ENCODE data around the gene PHF19.

Gene PHF19

DNA sequence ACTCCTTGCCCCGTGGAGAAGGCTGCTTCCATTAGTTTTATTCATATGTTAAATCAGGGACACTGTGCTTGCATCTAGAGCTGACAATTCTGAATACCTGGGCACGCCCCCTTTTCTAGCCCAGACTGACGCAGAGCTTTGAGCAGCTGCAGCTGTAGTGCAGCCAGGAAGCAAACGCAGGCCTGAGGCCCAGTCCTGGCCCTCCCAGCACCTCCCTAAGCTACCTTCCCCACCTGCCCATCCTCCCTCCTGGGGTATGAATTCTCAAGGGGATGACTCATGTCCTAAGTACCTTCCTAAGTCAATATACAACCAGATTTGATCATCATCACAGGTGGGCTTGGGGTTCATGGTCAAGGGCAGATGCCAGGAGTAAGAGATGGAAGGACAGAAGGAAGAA lies 3.5 kb downstream of the PHF19 start:
- no peak overlapping the region for H3K4me3 ChIP-seq (ENCODE audit: low read length in 2 of 2)
- H3K36me3 ChIP-seq (ENCODE audit: control insufficient read depth in 2 of 2, insufficient read depth in 2 of 2, low read length in 2 of 2) = peaks cover 0 to 8% of the 10 kb centered on the region in 2 donors
- H3K27me3 ChIP-seq (ENCODE audit: control insufficient read depth in 2 of 2, insufficient read depth in 2 of 2, low read length in 2 of 2) = no peaks in the 10 kb centered on the region
- no peaks in the 10 kb centered on the region for H3K9me3 ChIP-seq (ENCODE audit: control insufficient read depth in 2 of 2, low read length in 2 of 2)
- no peak overlapping the region for H3K9ac ChIP-seq (ENCODE audit: low read depth in 1 of 2, low read length in 2 of 2)
- H3K4me1 ChIP-seq (ENCODE audit: control insufficient read depth in 2 of 2, insufficient read depth in 2 of 2, low read length in 2 of 2) = peaks cover 20 to 25% of the 10 kb centered on the region in 2 donors
- H3K27ac ChIP-seq (ENCODE audit: low read depth in 2 of 2, low read length in 2 of 2) = no peak overlapping the region

DNA sequence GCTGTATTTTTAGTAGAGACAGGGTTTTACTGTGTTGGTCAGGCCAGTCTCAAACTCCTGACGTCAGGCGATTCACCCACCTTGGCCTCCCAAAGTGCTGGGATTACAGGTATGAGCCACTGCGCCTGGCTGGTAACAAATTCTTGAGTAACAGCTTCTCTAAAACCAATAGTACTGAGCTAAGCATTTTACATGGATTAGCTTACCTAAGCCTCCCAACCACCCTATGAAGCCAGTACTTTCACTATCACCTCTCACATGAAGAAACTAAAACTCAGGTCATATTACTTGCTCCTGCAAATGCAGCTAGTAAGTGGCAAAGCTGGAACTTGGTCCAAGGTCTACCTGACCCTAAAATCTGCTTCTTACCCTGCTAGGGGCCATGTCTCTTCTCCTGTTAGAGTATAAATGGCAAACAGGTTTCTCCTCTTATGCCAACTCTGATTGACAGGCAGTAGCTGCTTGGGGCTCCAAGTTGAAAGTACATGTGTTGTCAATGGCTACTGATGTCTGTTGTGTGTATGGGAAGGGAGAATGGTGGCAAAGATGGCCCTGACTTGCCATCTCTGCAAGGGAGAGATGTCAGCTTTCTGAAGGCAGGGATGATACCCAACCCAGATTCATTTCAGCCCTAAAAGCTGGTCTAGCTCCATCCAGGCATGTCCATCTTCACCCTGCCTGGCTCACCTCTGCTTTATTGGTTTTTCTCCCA lies 4.0 kb downstream of the PHF19 start:
- Histone ChIP-seq H3K27ac (ENCODE audit: low read depth in 2 of 2, low read length in 2 of 2) (no peak overlapping the region), H3K4me1 (ENCODE audit: control insufficient read depth in 2 of 2, insufficient read depth in 2 of 2, low read length in 2 of 2) (peaks cover 18 to 24% of the 10 kb centered on the region in 2 donors)

DNA sequence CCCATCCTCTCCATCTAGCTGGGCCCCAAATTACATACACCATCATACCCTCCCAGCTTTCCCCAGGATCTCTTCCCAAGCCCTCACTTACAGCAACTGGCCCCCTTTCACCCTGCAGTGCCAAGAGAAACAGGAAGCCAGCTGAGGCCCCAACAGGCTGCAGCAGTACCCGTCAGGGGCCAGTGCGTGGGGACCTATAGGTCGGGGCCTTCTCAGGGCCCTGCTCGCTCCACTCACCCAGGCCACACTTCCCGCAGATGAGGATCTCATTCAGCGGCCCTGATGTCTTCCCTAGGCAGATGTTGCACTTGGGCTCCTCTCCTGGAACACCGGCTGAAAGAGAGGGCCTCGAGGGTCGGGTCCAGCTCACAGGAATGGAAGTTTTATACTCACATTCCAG lies 6.8 kb downstream of the PHF19 start:
- Histone ChIP-seq H3K4me3 (ENCODE audit: low read length in 2 of 2) (no peak overlapping the region), H3K4me1 (ENCODE audit: control insufficient read depth in 2 of 2, insufficient read depth in 2 of 2, low read length in 2 of 2) (peaks cover 4 to 14% of the 10 kb centered on the region in 2 donors), H3K27ac (ENCODE audit: low read depth in 2 of 2, low read length in 2 of 2) (no peak overlapping the region), H3K36me3 (ENCODE audit: control insufficient read depth in 2 of 2, insufficient read depth in 2 of 2, low read length in 2 of 2) (peaks cover 14 to 20% of the 10 kb centered on the region in 2 donors), H3K9ac (ENCODE audit: low read depth in 1 of 2, low read length in 2 of 2) (no peak overlapping the region), H3K9me3 (ENCODE audit: control insufficient read depth in 2 of 2, low read length in 2 of 2) (no peaks in the 10 kb centered on the region), H3K27me3 (ENCODE audit: control insufficient read depth in 2 of 2, insufficient read depth in 2 of 2, low read length in 2 of 2) (no peaks in the 10 kb centered on the region)

More for the DNA sequence above, 4.0 kb downstream of the PHF19 start:
- H3K4me3 ChIP-seq (ENCODE audit: low read length in 2 of 2) = no peak overlapping the region
- no peaks in the 10 kb centered on the region for H3K9me3 ChIP-seq (ENCODE audit: control insufficient read depth in 2 of 2, low read length in 2 of 2)
- H3K36me3 ChIP-seq (ENCODE audit: control insufficient read depth in 2 of 2, insufficient read depth in 2 of 2, low read length in 2 of 2) = peaks cover 0 to 8% of the 10 kb centered on the region in 2 donors
- no peaks in the 10 kb centered on the region for H3K27me3 ChIP-seq (ENCODE audit: control insufficient read depth in 2 of 2, insufficient read depth in 2 of 2, low read length in 2 of 2)
- H3K9ac ChIP-seq (ENCODE audit: low read depth in 1 of 2, low read length in 2 of 2) = no peak overlapping the region

DNA sequence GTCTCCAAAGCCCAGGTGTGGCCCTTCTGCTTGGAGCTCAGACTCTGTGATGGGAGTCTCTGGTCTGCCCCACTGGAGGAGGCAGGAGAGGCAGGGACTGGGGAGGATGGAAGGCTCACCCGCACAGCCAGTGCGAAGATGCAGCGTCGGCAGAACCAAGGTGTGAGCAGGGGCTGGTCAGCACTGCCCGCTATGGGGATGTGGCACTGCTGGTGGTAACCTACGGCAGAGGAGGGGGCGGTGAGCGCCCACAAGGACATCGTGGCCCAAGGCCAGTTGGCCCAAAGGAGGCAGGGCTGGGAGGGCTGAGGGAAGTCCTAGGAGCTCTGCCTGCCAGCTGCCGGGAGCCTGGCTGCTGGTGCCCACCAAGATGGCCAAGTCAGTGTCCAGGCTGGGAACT lies 7.3 kb downstream of the PHF19 start:
- Histone ChIP-seq H3K9me3 (ENCODE audit: control insufficient read depth in 2 of 2, low read length in 2 of 2) (no peaks in the 10 kb centered on the region), H3K4me3 (ENCODE audit: low read length in 2 of 2) (no peak overlapping the region), H3K27ac (ENCODE audit: low read depth in 2 of 2, low read length in 2 of 2) (no peak overlapping the region), H3K4me1 (ENCODE audit: control insufficient read depth in 2 of 2, insufficient read depth in 2 of 2, low read length in 2 of 2) (peaks cover 4 to 10% of the 10 kb centered on the region in 2 donors), H3K36me3 (ENCODE audit: control insufficient read depth in 2 of 2, insufficient read depth in 2 of 2, low read length in 2 of 2) (peaks cover 14 to 20% of the 10 kb centered on the region in 2 donors), H3K9ac (ENCODE audit: low read depth in 1 of 2, low read length in 2 of 2) (no peak overlapping the region), H3K27me3 (ENCODE audit: control insufficient read depth in 2 of 2, insufficient read depth in 2 of 2, low read length in 2 of 2) (no peaks in the 10 kb centered on the region)

DNA sequence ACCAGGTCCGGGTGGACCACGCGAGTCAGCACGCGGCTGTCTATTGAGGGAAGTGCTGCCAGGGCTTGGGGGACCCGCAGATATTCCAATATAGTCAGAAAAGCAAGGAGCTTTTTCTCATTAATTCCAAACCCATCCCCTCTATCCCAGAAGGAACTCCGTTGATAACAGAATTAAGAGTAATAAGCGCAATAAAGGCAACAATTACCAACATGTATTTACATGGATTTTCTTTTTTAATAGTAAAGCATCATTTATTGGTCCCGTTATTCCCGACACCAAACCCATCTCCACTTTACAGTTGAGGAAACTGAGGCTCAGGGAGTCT lies 7.7 kb downstream of the PHF19 start:
- no peaks in the 10 kb centered on the region for H3K27me3 ChIP-seq (ENCODE audit: control insufficient read depth in 2 of 2, insufficient read depth in 2 of 2, low read length in 2 of 2)
- H3K4me3 ChIP-seq (ENCODE audit: low read length in 2 of 2) = peak overlapping the region; percentile 75 to 81
- H3K9ac ChIP-seq (ENCODE audit: low read depth in 1 of 2, low read length in 2 of 2) = peak overlapping the region; percentile 77 to 85
- peaks cover 4 to 8% of the 10 kb centered on the region in 2 donors for H3K4me1 ChIP-seq (ENCODE audit: control insufficient read depth in 2 of 2, insufficient read depth in 2 of 2, low read length in 2 of 2)
- peak overlapping the region; percentile 86 to 92 for H3K27ac ChIP-seq (ENCODE audit: low read depth in 2 of 2, low read length in 2 of 2)
- no peaks in the 10 kb centered on the region for H3K9me3 ChIP-seq (ENCODE audit: control insufficient read depth in 2 of 2, low read length in 2 of 2)
- H3K36me3 ChIP-seq (ENCODE audit: control insufficient read depth in 2 of 2, insufficient read depth in 2 of 2, low read length in 2 of 2) = peaks cover 14 to 20% of the 10 kb centered on the region in 2 donors

DNA sequence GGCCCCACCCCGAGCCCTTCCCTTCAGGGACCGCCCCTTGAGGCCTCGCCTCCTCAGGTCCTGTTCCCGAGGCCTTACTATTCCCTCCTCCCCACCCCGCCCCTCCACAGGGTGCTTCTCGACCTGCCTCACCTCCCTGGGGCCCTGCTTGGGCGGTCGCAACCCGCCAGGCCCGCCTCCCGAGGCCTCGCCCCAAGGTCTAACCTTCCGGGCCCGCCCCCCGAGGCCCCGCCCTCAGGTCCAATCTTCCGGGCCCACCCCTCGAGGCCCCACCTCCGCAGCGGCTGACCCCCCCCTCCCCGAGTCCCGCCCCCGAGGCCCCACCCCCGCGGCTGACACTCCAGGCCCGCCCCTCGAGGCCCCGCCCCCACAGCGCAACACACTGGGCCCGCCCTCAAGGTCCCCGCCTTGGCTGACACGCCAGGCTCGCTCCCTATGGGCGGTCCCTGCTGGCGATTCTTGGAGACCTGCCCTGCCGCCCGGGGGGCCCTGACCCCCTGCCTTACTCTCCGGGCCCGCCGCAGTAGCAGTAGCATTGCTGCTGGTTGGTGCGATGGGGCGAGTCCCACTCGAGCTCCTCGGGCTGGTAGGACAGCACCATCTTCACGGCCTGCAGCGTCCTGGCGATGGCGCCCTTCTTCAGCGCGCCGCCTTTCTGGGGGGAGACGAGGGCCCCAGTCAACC lies 8.2 kb downstream of the PHF19 start:
- Histone ChIP-seq H3K27ac (ENCODE audit: low read depth in 2 of 2, low read length in 2 of 2) (peak overlapping the region; percentile 86 to 92), H3K4me1 (ENCODE audit: control insufficient read depth in 2 of 2, insufficient read depth in 2 of 2, low read length in 2 of 2) (peaks cover 4 to 8% of the 10 kb centered on the region in 2 donors), H3K27me3 (ENCODE audit: control insufficient read depth in 2 of 2, insufficient read depth in 2 of 2, low read length in 2 of 2) (no peaks in the 10 kb centered on the region), H3K4me3 (ENCODE audit: low read length in 2 of 2) (peak overlapping the region; percentile 75 to 81), H3K36me3 (ENCODE audit: control insufficient read depth in 2 of 2, insufficient read depth in 2 of 2, low read length in 2 of 2) (peaks cover 14 to 20% of the 10 kb centered on the region in 2 donors), H3K9me3 (ENCODE audit: control insufficient read depth in 2 of 2, low read length in 2 of 2) (no peaks in the 10 kb centered on the region), H3K9ac (ENCODE audit: low read depth in 1 of 2, low read length in 2 of 2) (peak overlapping the region; percentile 77 to 85)

DNA sequence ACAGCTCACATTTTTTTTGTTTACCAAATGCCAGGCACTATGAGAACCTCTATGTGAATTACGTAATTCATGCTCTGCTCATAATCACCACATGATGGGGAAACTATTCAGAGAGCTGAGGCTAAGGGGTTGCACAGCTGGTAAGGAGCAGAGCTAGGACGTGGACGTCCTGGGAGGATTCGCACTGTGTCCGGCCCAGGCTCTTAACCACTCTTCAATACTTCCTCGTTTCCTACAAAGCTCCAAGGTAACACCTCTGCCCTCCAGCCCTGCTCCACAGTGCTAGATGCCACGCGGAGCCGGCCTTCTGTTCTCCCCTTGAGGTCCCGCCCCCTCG lies 8.7 kb downstream of the PHF19 start:
- peak overlapping the region; percentile 35 to 69 for H3K9ac ChIP-seq (ENCODE audit: low read depth in 1 of 2, low read length in 2 of 2)
- peaks cover 4 to 8% of the 10 kb centered on the region in 2 donors for H3K4me1 ChIP-seq (ENCODE audit: control insufficient read depth in 2 of 2, insufficient read depth in 2 of 2, low read length in 2 of 2)
- H3K27ac ChIP-seq (ENCODE audit: low read depth in 2 of 2, low read length in 2 of 2) = peak overlapping the region; percentile 73 to 85
- peaks cover 14 to 20% of the 10 kb centered on the region in 2 donors for H3K36me3 ChIP-seq (ENCODE audit: control insufficient read depth in 2 of 2, insufficient read depth in 2 of 2, low read length in 2 of 2)
- H3K4me3 ChIP-seq (ENCODE audit: low read length in 2 of 2) = peak overlapping the region; percentile 65 to 71
- no peaks in the 10 kb centered on the region for H3K27me3 ChIP-seq (ENCODE audit: control insufficient read depth in 2 of 2, insufficient read depth in 2 of 2, low read length in 2 of 2)
- no peaks in the 10 kb centered on the region for H3K9me3 ChIP-seq (ENCODE audit: control insufficient read depth in 2 of 2, low read length in 2 of 2)

DNA sequence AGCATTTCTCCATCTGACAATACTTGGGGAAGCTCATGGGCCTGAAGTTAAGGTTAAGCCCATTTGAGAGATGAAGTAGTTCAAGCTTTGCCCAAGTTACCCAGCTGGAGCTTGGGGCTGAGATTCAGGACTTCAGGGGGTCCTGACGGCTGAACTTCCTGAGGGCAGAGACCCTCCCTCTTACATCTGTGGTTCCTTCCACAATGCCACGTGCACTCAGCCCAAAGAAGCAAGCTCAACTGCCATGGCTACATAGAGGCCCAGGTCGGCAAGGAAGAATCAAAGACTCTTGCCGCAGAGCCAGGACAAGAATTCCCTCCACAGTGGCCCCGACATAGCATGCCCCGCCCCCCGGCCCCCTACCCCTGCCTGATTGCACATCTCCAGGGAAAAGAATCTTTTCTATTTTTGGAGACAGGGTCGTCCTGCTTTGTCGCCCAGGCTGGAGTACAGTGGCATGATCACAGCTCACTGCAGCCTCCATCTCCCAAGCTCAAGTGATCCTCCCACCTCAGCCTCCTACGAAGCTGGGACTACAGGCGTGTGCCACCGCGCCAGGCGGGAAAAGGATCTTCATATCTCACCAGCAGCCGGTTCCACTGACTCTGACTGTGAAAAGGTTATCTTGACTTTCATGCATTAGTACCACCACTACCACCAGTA lies 9.2 kb downstream of the PHF19 start:
- Histone ChIP-seq H3K27me3 (ENCODE audit: control insufficient read depth in 2 of 2, insufficient read depth in 2 of 2, low read length in 2 of 2) (no peaks in the 10 kb centered on the region), H3K9me3 (ENCODE audit: control insufficient read depth in 2 of 2, low read length in 2 of 2) (no peaks in the 10 kb centered on the region), H3K4me3 (ENCODE audit: low read length in 2 of 2) (peak overlapping the region; percentile 65 to 71), H3K9ac (ENCODE audit: low read depth in 1 of 2, low read length in 2 of 2) (peak overlapping the region; percentile 35 to 69), H3K36me3 (ENCODE audit: control insufficient read depth in 2 of 2, insufficient read depth in 2 of 2, low read length in 2 of 2) (peaks cover 14 to 17% of the 10 kb centered on the region in 2 donors), H3K27ac (ENCODE audit: low read depth in 2 of 2, low read length in 2 of 2) (peak overlapping the region; percentile 73 to 85), H3K4me1 (ENCODE audit: control insufficient read depth in 2 of 2, insufficient read depth in 2 of 2, low read length in 2 of 2) (peaks cover 4 to 5% of the 10 kb centered on the region in 2 donors)

DNA sequence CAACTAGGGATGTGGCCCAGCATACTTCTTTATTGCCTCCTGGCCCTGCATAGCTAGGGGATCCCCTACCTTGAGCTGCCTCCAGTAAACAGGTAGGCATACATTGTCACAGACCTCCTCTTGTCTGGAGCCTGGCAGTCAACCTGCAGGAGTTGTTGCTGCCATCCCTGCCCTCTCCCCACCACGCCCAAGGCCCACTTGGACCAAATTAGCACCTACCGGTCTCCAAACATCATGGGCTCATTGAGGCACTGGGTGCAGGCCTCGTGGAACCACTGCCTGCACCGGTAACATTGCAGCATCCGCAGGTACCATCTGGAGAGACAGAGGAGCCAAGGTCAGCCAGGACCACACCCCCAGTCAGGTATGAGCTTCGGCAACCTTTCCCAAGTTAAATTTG lies 10.3 kb downstream of the PHF19 start:
- Histone ChIP-seq H3K4me1 (ENCODE audit: control insufficient read depth in 2 of 2, insufficient read depth in 2 of 2, low read length in 2 of 2) (peaks cover 4 to 5% of the 10 kb centered on the region in 2 donors), H3K27ac (ENCODE audit: low read depth in 2 of 2, low read length in 2 of 2) (no peak overlapping the region), H3K4me3 (ENCODE audit: low read length in 2 of 2) (no peak overlapping the region), H3K27me3 (ENCODE audit: control insufficient read depth in 2 of 2, insufficient read depth in 2 of 2, low read length in 2 of 2) (no peaks in the 10 kb centered on the region), H3K36me3 (ENCODE audit: control insufficient read depth in 2 of 2, insufficient read depth in 2 of 2, low read length in 2 of 2) (peaks cover 14 to 16% of the 10 kb centered on the region in 2 donors), H3K9me3 (ENCODE audit: control insufficient read depth in 2 of 2, low read length in 2 of 2) (no peaks in the 10 kb centered on the region), H3K9ac (ENCODE audit: low read depth in 1 of 2, low read length in 2 of 2) (no peak overlapping the region)

DNA sequence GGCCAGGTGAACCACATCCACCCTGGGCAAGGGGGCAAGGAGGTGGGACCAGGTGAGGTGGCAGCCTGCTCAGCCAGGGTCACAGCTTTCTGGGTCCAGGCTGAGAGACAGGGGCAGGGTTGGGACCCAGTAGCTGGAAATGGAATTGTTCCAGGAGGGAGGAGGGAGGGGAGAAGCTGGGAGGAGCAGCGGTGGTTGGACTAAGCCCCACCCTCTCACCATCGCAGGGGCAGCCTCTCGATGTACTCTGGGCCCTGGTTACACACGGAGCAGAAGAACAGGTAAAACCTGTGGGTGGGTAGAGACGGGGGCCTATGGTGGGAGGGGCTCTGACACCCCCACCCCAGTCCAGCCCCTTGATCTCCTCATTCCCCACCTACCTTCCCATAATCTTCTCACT lies 11.2 kb downstream of the PHF19 start:
- H3K9ac ChIP-seq (ENCODE audit: low read depth in 1 of 2, low read length in 2 of 2) = no peak overlapping the region

More for the DNA sequence above, 11.2 kb downstream of the PHF19 start:
- peaks cover 16 to 22% of the 10 kb centered on the region in 2 donors for H3K36me3 ChIP-seq (ENCODE audit: control insufficient read depth in 2 of 2, insufficient read depth in 2 of 2, low read length in 2 of 2)
- H3K27me3 ChIP-seq (ENCODE audit: control insufficient read depth in 2 of 2, insufficient read depth in 2 of 2, low read length in 2 of 2) = no peaks in the 10 kb centered on the region
- no peak overlapping the region for H3K4me3 ChIP-seq (ENCODE audit: low read length in 2 of 2)
- no peaks in the 10 kb centered on the region for H3K9me3 ChIP-seq (ENCODE audit: control insufficient read depth in 2 of 2, low read length in 2 of 2)
- H3K4me1 ChIP-seq (ENCODE audit: control insufficient read depth in 2 of 2, insufficient read depth in 2 of 2, low read length in 2 of 2) = peaks cover 4 to 5% of the 10 kb centered on the region in 2 donors
- H3K27ac ChIP-seq (ENCODE audit: low read depth in 2 of 2, low read length in 2 of 2) = no peak overlapping the region

Measured in mucosa of rectum (tissue), 2 donors.